NCI-H2227 (cell line): ENCODE measurements around the gene HTR4.

Experiments
- DNase-seq: peaks from one replicate; lab custom pipeline; 2025; ENCODE audit not compliant: unreplicated experiment; lab: John Stamatoyannopoulos, UW

Gene HTR4

GRCh38 chr5:148663509-148663908 lies 9.2 kb upstream of the HTR4 start:
- DNase-seq = no peak

GRCh38 chr5:148660346-148660660 lies 6.0 kb upstream of the HTR4 start:
- DNase-seq = no peak

- no peak for DNase-seq
Observed at GRCh38 chr5:148659641-148660345, 5.5 kb upstream of the HTR4 start.

- DNase-seq = no peak
Observed at GRCh38 chr5:148653291-148653835, 964 bp downstream of the HTR4 start.

- no peak for DNase-seq
Observed at GRCh38 chr5:148651528-148651927, 2.8 kb downstream of the HTR4 start.

GRCh38 chr5:148645527-148645926 lies 8.8 kb downstream of the HTR4 start:
- no peak for DNase-seq

- no peak for DNase-seq
Observed at GRCh38 chr5:148641735-148642134, 12.6 kb downstream of the HTR4 start.

- no peak for DNase-seq
Observed at GRCh38 chr5:148640471-148640870, 13.9 kb downstream of the HTR4 start.

GRCh38 chr5:148639081-148639480 lies 15.2 kb downstream of the HTR4 start:
- no peak for DNase-seq

GRCh38 chr5:148636353-148636752 lies 18.0 kb downstream of the HTR4 start:
- no peak for DNase-seq

GRCh38 chr5:148635321-148636083 lies 18.8 kb downstream of the HTR4 start:
- no peak for DNase-seq

GRCh38 chr5:148633067-148633377 lies 21.3 kb downstream of the HTR4 start:
- DNase-seq = no peak

- DNase-seq = no peak
Observed at GRCh38 chr5:148632255-148633066, 21.9 kb downstream of the HTR4 start.

- no peak for DNase-seq
Observed at GRCh38 chr5:148626986-148627385, 27.3 kb downstream of the HTR4 start.

GRCh38 chr5:148626081-148626613 lies 28.2 kb downstream of the HTR4 start:
- DNase-seq = no peak

GRCh38 chr5:148625250-148625649 lies 29.1 kb downstream of the HTR4 start:
- DNase-seq = no peak

- no peak for DNase-seq
Observed at GRCh38 chr5:148623741-148624140, 30.6 kb downstream of the HTR4 start.

GRCh38 chr5:148623101-148623500 lies 31.2 kb downstream of the HTR4 start:
- no peak for DNase-seq

GRCh38 chr5:148620696-148621095 lies 33.6 kb downstream of the HTR4 start:
- DNase-seq = no peak

- DNase-seq = no peak
Observed at GRCh38 chr5:148620091-148620490, 34.2 kb downstream of the HTR4 start.

- no peak for DNase-seq
Observed at GRCh38 chr5:148619484-148619883, 34.8 kb downstream of the HTR4 start.
